Lower leg skin (tissue), 4 donors: ENCODE results near the gene ZBTB16. TPM values are rescaled to one million over a fixed set of nuclear protein-coding genes. Genes with fewer than 3 reads are reported as not detected.

Source experiments
- DNase-seq, 2 donors: peaks; one replicate each; pipeline ENCODE4 v3.0.0-alpha.2; 2019; ENCODE audit warnings: low spot score in 2 of 2
- H3K4me3 ChIP-seq: fragments of 200-600 bp; sonication (generic); 2 replicates; pipeline ENCODE4 v1.5.1; 2017; ENCODE audit warnings: mild to moderate bottlenecking, low read depth; ENCODE audit not compliant: poor library complexity, severe bottlenecking
- CTCF ChIP-seq, 3 donors: fragments of 450-650 bp; IDR thresholded peaks; one replicate each; pipeline ENCODE4 v1.5.1; 2016; ENCODE audit warnings: antibody characterized with exemption in 3 of 3, mild to moderate bottlenecking in 3 of 3, moderate library complexity in 2 of 3
- POLR2A ChIP-seq, 2 donors: fragments of 450-650 bp; IDR thresholded peaks; one replicate each; pipeline ENCODE4 v1.6.1; 2016 to 2017; ENCODE audit warnings: antibody characterized with exemption in 2 of 2, mild to moderate bottlenecking in 1 of 2, moderate library complexity in 1 of 2
- WGBS, 2 donors: methylation state at CpG; one replicate each; pipeline ENCODE4 v1.1.5; 2018; 5-methylcytosine and 5-hydroxymethylcytosine counted together
- intact Hi-C: fragments of 100-400 bp; cut with DNase I; formaldehyde crosslinking; loops from one replicate; pipeline ENCODE4 v1.15.0; 2023; ENCODE audit warnings: low total_unique reads
- total RNA-seq, 4 donors: library from RNA; depleted of rRNA; stranded (reverse); fragments of >200 nt; gene quantifications; one replicate each; pipeline ENCODE4 v1.1.0, GENCODE V29; 2016

Gene ZBTB16
- total RNA-seq, 4 donors from 2014 or later: 167 to 369 (median 233) TPM

GRCh38 chr11:114262681-114263512 is 203.4 kb downstream of the ZBTB16 start:
- DNase-seq: no peak
- WGBS, 2 donors: 33 to 39% methylated on average over 9 of the region's 9 CpGs
- no peak overlapping the region for H3K4me3 ChIP-seq

GRCh38 chr11:114263513-114264170 is 204.1 kb downstream of the ZBTB16 start:
- 83 to 86% methylated on average over 7 of the region's 7 CpGs for WGBS, 2 donors
- H3K4me3 ChIP-seq: no peak overlapping the region
- peak in 1 of 2 donors; percentile 77 for DNase-seq
- intact Hi-C loops: loop anchor here (5.0 to 10.0 kb wide), 2 partner anchors 269 to 366 kb away; no protein-coding TSS in a partner anchor
- TF ChIP-seq POLR2A (IDR thresholded peaks at IDR 0.05) (no peak), CTCF (IDR thresholded peaks at IDR 0.05) (no peak)

More at GRCh38 chr11:114262681-114263512, 203.4 kb downstream of the ZBTB16 start:
- no peak for TF ChIP-seq POLR2A (IDR thresholded peaks at IDR 0.05)
- no peak for TF ChIP-seq CTCF (IDR thresholded peaks at IDR 0.05)
- intact Hi-C loops: loop anchor here (5.0 to 10.0 kb wide), 2 partner anchors 268 to 366 kb away; no protein-coding TSS in a partner anchor

- intact Hi-C loops: loop anchor here (5.0 to 10.0 kb wide), 2 partner anchors 270 to 367 kb away; no protein-coding TSS in a partner anchor
- TF ChIP-seq POLR2A (IDR thresholded peaks at IDR 0.05) (no peak), CTCF (IDR thresholded peaks at IDR 0.05) (no peak)
- H3K4me3 ChIP-seq: no peak overlapping the region
- 86 to 100% methylated on average over 2 of the region's 2 CpGs for WGBS, 2 donors
- peak in 1 of 2 donors; percentile 26 for DNase-seq
These were observed 204.9 kb downstream of the ZBTB16 start for GRCh38 chr11:114264381-114264780.

GRCh38 chr11:114265122-114265878 is 205.8 kb downstream of the ZBTB16 start:
- TF ChIP-seq CTCF (IDR thresholded peaks at IDR 0.05) (no peak), POLR2A (IDR thresholded peaks at IDR 0.05) (no peak)
- H3K4me3 ChIP-seq: no peak overlapping the region
- intact Hi-C loops: loop anchor here (10.0 kb wide), 1 partner anchor 270 kb away; no protein-coding TSS in a partner anchor
- peak in 1 of 2 donors; percentile 28 for DNase-seq
- WGBS, 2 donors: 68 to 71% methylated on average over 8 of the region's 8 CpGs

GRCh38 chr11:114269498-114269897 is 210.0 kb downstream of the ZBTB16 start:
- intact Hi-C loops: loop anchor here (10.0 kb wide), 1 partner anchor 275 kb away; no protein-coding TSS in a partner anchor
- no peak for DNase-seq
- 63 to 89% methylated on average over 2 of the region's 2 CpGs for WGBS, 2 donors
- TF ChIP-seq CTCF (IDR thresholded peaks at IDR 0.05) (no peak), POLR2A (IDR thresholded peaks at IDR 0.05) (no peak)
- H3K4me3 ChIP-seq: no peak overlapping the region
